GM18873 (cell line): Measurements from ENCODE around the gene TMEM171.

ENCODE experiments used
- ATAC-seq: cut with Tn5 transposase; IDR thresholded peaks from one replicate; pipeline ENCODE4 v1.9.1; 2021; ENCODE audit warnings: mild to moderate bottlenecking, moderate library complexity, moderate number of reproducible peaks; ENCODE audit not compliant: unreplicated experiment, low FRiP score

The TMEM171 gene

GRCh38 chr5:73120222-73121118 lies at the start of gene TMEM171:
Gene TMEM171, plus strand, starts transcription at chr5:73120575. Its CDS starts 2,799 bp downstream, at chr5:73123374.
- no peak for ATAC-seq

GRCh38 chr5:73081093-73081492 lies 39.3 kb upstream of the TMEM171 start:
- no peak for ATAC-seq

- ATAC-seq: no peak
Observed at GRCh38 chr5:73088026-73088425, 32.3 kb upstream of the TMEM171 start.

GRCh38 chr5:73093943-73094342 lies 26.4 kb upstream of the TMEM171 start:
- ATAC-seq: no peak

- ATAC-seq: no peak
Observed at GRCh38 chr5:73094415-73094814, 26.0 kb upstream of the TMEM171 start.

GRCh38 chr5:73095564-73096238 lies 24.7 kb upstream of the TMEM171 start:
- no peak for ATAC-seq

- ATAC-seq: no peak
Observed at GRCh38 chr5:73096239-73096575, 24.2 kb upstream of the TMEM171 start.

- no peak for ATAC-seq
Observed at GRCh38 chr5:73097740-73098139, 22.6 kb upstream of the TMEM171 start.

GRCh38 chr5:73100109-73100508 lies 20.3 kb upstream of the TMEM171 start:
- no peak for ATAC-seq

GRCh38 chr5:73103870-73104299 lies 16.5 kb upstream of the TMEM171 start:
- ATAC-seq: no peak

- no peak for ATAC-seq
Observed at GRCh38 chr5:73104326-73104725, 16.0 kb upstream of the TMEM171 start.

GRCh38 chr5:73106335-73106734 lies 14.0 kb upstream of the TMEM171 start:
- no peak for ATAC-seq

GRCh38 chr5:73110190-73110589 lies 10.2 kb upstream of the TMEM171 start:
- ATAC-seq: no peak

GRCh38 chr5:73111536-73111935 lies 8.8 kb upstream of the TMEM171 start:
- no peak for ATAC-seq

GRCh38 chr5:73112359-73112758 lies 8.0 kb upstream of the TMEM171 start:
- ATAC-seq: no peak

GRCh38 chr5:73114044-73114688 lies 6.2 kb upstream of the TMEM171 start:
- no peak for ATAC-seq

GRCh38 chr5:73115399-73116051 lies 4.8 kb upstream of the TMEM171 start:
- ATAC-seq: no peak

GRCh38 chr5:73116506-73116905 lies 3.9 kb upstream of the TMEM171 start:
- ATAC-seq: no peak

- no peak for ATAC-seq
Observed at GRCh38 chr5:73117088-73117740, 3.2 kb upstream of the TMEM171 start.

GRCh38 chr5:73118391-73118973 lies 1.9 kb upstream of the TMEM171 start:
- no peak for ATAC-seq
